Adrenal gland (tissue), 5 donors: Measurements from ENCODE around the gene ORC4.
"Not testable (repeated sequence)": the region's sequence is repeated elsewhere in the genome, so short reads cannot be mapped to it uniquely, and the experiment has no call there.

ENCODE experiments used
- POLR2A ChIP-seq, 2 donors: fragments of 450-650 bp; IDR thresholded peaks; one replicate each; pipeline ENCODE4 v1.6.1; 2017; ENCODE audit warnings: antibody characterized with exemption in 2 of 2, mild to moderate bottlenecking in 2 of 2, moderate library complexity in 1 of 2
- TF ChIP-seq, protein P1 (sequence below), 6 experiments: fragments of 450-650 bp in 4 of 6; fragments of 200-600 bp in 2 of 6; sonication (generic) in 1 of 6; IDR thresholded peaks; 1 replicate in 5 of 6; 2 replicates in 1 of 6; pipeline versions ENCODE4 v1.5.1 to v1.8.0; 2016 to 2021; ENCODE audit warnings: antibody characterized with exemption in 6 of 6, mild to moderate bottlenecking in 2 of 6, moderate library complexity in 1 of 6
- donor health status: DM: no; HTN: no; CAD: no.

DNA sequence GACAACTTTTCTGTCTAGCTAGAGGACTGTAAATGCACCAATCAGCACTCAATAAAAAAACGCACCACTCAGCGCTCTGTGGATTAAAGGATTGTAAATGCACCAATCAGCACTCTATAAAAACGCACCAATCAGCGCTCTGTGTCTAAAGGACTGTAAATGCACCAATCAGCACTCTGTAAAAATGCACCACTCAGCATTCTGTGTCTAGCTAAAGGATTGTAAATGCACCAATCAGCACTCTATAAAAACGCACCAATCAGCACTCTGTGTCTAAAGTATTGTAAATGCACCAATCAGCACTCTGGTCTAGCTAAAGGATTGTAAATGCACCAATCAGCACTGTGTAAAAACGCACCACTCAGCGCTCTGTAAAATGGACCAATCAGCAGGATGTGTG is 25.6 kb downstream of the ORC4 start:
- TF ChIP-seq, protein P1, sequence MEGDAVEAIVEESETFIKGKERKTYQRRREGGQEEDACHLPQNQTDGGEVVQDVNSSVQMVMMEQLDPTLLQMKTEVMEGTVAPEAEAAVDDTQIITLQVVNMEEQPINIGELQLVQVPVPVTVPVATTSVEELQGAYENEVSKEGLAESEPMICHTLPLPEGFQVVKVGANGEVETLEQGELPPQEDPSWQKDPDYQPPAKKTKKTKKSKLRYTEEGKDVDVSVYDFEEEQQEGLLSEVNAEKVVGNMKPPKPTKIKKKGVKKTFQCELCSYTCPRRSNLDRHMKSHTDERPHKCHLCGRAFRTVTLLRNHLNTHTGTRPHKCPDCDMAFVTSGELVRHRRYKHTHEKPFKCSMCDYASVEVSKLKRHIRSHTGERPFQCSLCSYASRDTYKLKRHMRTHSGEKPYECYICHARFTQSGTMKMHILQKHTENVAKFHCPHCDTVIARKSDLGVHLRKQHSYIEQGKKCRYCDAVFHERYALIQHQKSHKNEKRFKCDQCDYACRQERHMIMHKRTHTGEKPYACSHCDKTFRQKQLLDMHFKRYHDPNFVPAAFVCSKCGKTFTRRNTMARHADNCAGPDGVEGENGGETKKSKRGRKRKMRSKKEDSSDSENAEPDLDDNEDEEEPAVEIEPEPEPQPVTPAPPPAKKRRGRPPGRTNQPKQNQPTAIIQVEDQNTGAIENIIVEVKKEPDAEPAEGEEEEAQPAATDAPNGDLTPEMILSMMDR (IDR thresholded peaks at IDR 0.05), result not testable (repeated sequence)
- TF ChIP-seq POLR2A (IDR thresholded peaks at IDR 0.05), result not testable (repeated sequence)
